HepG2 (cell line): ENCODE data around the gene CAMTA1. TPM values are rescaled to one million over a fixed set of nuclear protein-coding genes. Genes with fewer than 3 reads are reported as not detected.

Source experiments
- ATAC-seq: fragments of 200-7000 bp; cut with Tn5 transposase; 3 replicates; pipeline ENCODE4 v1.9.1; 2020; ENCODE audit warnings: mild to moderate bottlenecking, moderate library complexity
- BruUV-seq: library from RNA; stranded (reverse); fragments of 400-500 nt; replicated peaks from 2 replicates; lab custom pipeline; 2021; lab: Mats Ljungman, UMichigan
- CTCF ChIA-PET: fragments of 300-600 bp; formaldehyde crosslinking; extraction: SDS; loops from one replicate; lab custom pipeline; 2021; ENCODE audit warnings: low total read pairs, inconsistent platforms, low intra/inter-chr PET ratio; lab: Yijun Ruan, JAX
- POLR2A ChIA-PET: fragments of 350-600 bp; sonication (Branson Sonifier 250); formaldehyde crosslinking; loops from one replicate; lab custom pipeline; 2020; ENCODE audit warnings: antibody characterized with exemption, inconsistent platforms; lab: Yijun Ruan, JAX
- DNase-seq: peaks from one replicate; pipeline ENCODE4 v3.0.0-alpha.2; 2015; ENCODE audit warnings: low spot score
- FAIRE-seq: peaks from 3 replicates; lab custom pipeline; 2011; peaks lifted over from hg19 to GRCh38; lab: Jason Lieb, UNC
- H2AFZ ChIP-seq: one replicate; pipeline ENCODE4 v1.6.1; 2011; ENCODE audit warnings: low read length, inconsistent platforms
- H3K27ac ChIP-seq: fragments of 300-600 bp; 3 replicates; pipeline ENCODE4 v1.8.0; 2011; ENCODE audit warnings: mixed run types, mild to moderate bottlenecking, mixed read lengths, low read length, inconsistent platforms; ENCODE audit not compliant: insufficient read depth; ENCODE audit errors: extremely low read length
- H3K27me3 ChIP-seq, 2 experiments: fragments of 200-600 bp in 1 of 2; 2 replicates in 1 of 2; 3 replicates in 1 of 2; pipeline versions ENCODE4 v1.6.0 to v1.8.0; 2011; ENCODE audit warnings: low read length in 2 of 2, mild to moderate bottlenecking in 2 of 2, moderate library complexity in 2 of 2, inconsistent platforms in 1 of 2; ENCODE audit not compliant: insufficient read depth in 2 of 2, control insufficient read depth in 1 of 2
- H3K36me3 ChIP-seq, 2 experiments: fragments of 200-600 bp in 1 of 2; replicated peaks in 1 of 2; 2 replicates in 1 of 2; 3 replicates in 1 of 2; pipeline versions ENCODE4 v1.5.1 to v1.8.0; 2011; ENCODE audit warnings: low read length in 2 of 2, inconsistent platforms in 1 of 2; ENCODE audit not compliant: insufficient read depth in 2 of 2, control insufficient read depth in 1 of 2
- H3K4me1 ChIP-seq: 2 replicates; pipeline ENCODE4 v1.5.1; 2012; ENCODE audit warnings: low read length, inconsistent platforms; ENCODE audit not compliant: insufficient read depth
- H3K4me2 ChIP-seq: 2 replicates; pipeline ENCODE4 v1.6.0; 2011; ENCODE audit warnings: low read depth, low read length, inconsistent platforms
- H3K4me3 ChIP-seq, 3 experiments: fragments of 200-600 bp in 1 of 3; sonication (generic), shearing (Covaris generic) in 1 of 3; replicated peaks in 1 of 3; 2 replicates each; pipeline ENCODE4 v1.5.1; 2011 to 2016; ENCODE audit warnings: low read length in 3 of 3, inconsistent platforms in 2 of 3, low read depth in 2 of 3, mild to moderate bottlenecking in 2 of 3, control low read depth in 1 of 3, mixed read lengths in 1 of 3; ENCODE audit not compliant: insufficient read depth in 1 of 3
- H3K79me2 ChIP-seq: one replicate; pipeline ENCODE4 v1.6.1; 2011; ENCODE audit warnings: low read length, inconsistent platforms; ENCODE audit not compliant: insufficient read depth
- H3K9ac ChIP-seq: 2 replicates; pipeline ENCODE4 v1.6.0; 2011; ENCODE audit warnings: mild to moderate bottlenecking, low read depth, low read length, inconsistent platforms; ENCODE audit not compliant: insufficient read depth
- H3K9me3 ChIP-seq: 2 replicates; pipeline ENCODE4 v1.5.1; 2012; ENCODE audit warnings: mild to moderate bottlenecking, low read length
- H4K20me1 ChIP-seq: 2 replicates; pipeline ENCODE4 v1.6.0; 2011; ENCODE audit warnings: inconsistent platforms, mild to moderate bottlenecking, low read length, moderate library complexity; ENCODE audit not compliant: insufficient read depth
- CREB1 ChIP-seq, 2 experiments: fragments of 450-650 bp in 1 of 2; IDR thresholded peaks; 2 replicates each; pipeline ENCODE4 v1.6.1; 2016 to 2017; ENCODE audit warnings: control low read depth in 1 of 2, mild to moderate bottlenecking in 1 of 2, missing compliant biosample characterization in 1 of 2, missing genetic modification characterization in 1 of 2
- LRRFIP1 ChIP-seq: sonication (generic); formaldehyde crosslinking; conservative IDR thresholded peaks from 2 replicates; pipeline ENCODE4 v1.4.0; 2020; ENCODE audit warnings: missing genetic modification reagents
- NR2C2 ChIP-seq: sonication (generic); formaldehyde crosslinking; IDR thresholded peaks from 2 replicates; pipeline ENCODE4 v1.4.0; 2020; ENCODE audit warnings: missing genetic modification reagents, mild to moderate bottlenecking, moderate library complexity, borderline replicate concordance
- PHF20 ChIP-seq: sonication (generic); formaldehyde crosslinking; IDR thresholded peaks from 2 replicates; pipeline ENCODE4 v1.5.0; 2020; ENCODE audit warnings: mild to moderate bottlenecking, missing genetic modification reagents
- SAFB2 ChIP-seq: sonication (generic); formaldehyde crosslinking; IDR thresholded peaks from 2 replicates; pipeline ENCODE4 v1.5.1; 2020; ENCODE audit warnings: missing genetic modification reagents, low read depth, mild to moderate bottlenecking, borderline replicate concordance
- SP4 ChIP-seq: sonication (generic); formaldehyde crosslinking; IDR thresholded peaks from 2 replicates; pipeline ENCODE4 v1.8.1; 2023; ENCODE audit warnings: mild to moderate bottlenecking, missing genetic modification reagents
- THAP9 ChIP-seq: sonication (generic); formaldehyde crosslinking; IDR thresholded peaks from 2 replicates; pipeline ENCODE4; 2020; ENCODE audit warnings: missing genetic modification reagents, mild to moderate bottlenecking, borderline replicate concordance
- ZFP82 ChIP-seq: sonication (generic); formaldehyde crosslinking; IDR thresholded peaks from 2 replicates; pipeline ENCODE4 v1.5.1; 2020; ENCODE audit warnings: mild to moderate bottlenecking, missing genetic modification reagents, borderline replicate concordance
- ZFP90 ChIP-seq: sonication (generic); formaldehyde crosslinking; IDR thresholded peaks from 2 replicates; pipeline ENCODE4 v1.8.0; 2022; ENCODE audit warnings: missing genetic modification reagents, mild to moderate bottlenecking, inconsistent platforms, borderline replicate concordance
- ZNF441 ChIP-seq: sonication (generic); formaldehyde crosslinking; IDR thresholded peaks from 2 replicates; pipeline ENCODE4 v1.7.0; 2021; ENCODE audit warnings: missing genetic modification reagents, borderline replicate concordance
- ZNF549 ChIP-seq: sonication (generic); formaldehyde crosslinking; IDR thresholded peaks from 2 replicates; pipeline ENCODE4 v1.5.0; 2020; ENCODE audit warnings: missing genetic modification reagents
- ZNF672 ChIP-seq: sonication (generic); formaldehyde crosslinking; IDR thresholded peaks from 2 replicates; pipeline ENCODE4 v1.8.1; 2022; ENCODE audit warnings: missing genetic modification reagents
- ZNF687 ChIP-seq: sonication (generic); formaldehyde crosslinking; IDR thresholded peaks from 2 replicates; pipeline ENCODE4 v1.5.1; 2020; ENCODE audit warnings: mild to moderate bottlenecking, missing genetic modification reagents, moderate library complexity
- ZNF713 ChIP-seq: sonication (generic); formaldehyde crosslinking; IDR thresholded peaks from 2 replicates; pipeline ENCODE4 v1.4.0; 2020; ENCODE audit warnings: mild to moderate bottlenecking, missing genetic modification reagents
- ZNF878 ChIP-seq: sonication (generic); formaldehyde crosslinking; IDR thresholded peaks from 2 replicates; pipeline ENCODE4 v1.8.1; 2023; ENCODE audit warnings: mild to moderate bottlenecking, missing genetic modification reagents, moderate library complexity
- WGBS: methylation state at CpG from one replicate; pipeline ENCODE4 v1.1.6; 2017; ENCODE audit warnings: low lambda C conversion rate; 5-methylcytosine and 5-hydroxymethylcytosine counted together
- in situ Hi-C: cut with HindIII; loops from 2 replicates; pipeline ENCODE4 v1.10.0; 2017; ENCODE audit warnings: low pct_unique_long_range_greater_than_20kb; ENCODE audit not compliant: extremely low pct_ligation_motif_present
- intact Hi-C: fragments of 100-400 bp; cut with micrococcal nuclease; formaldehyde crosslinking; loops from one replicate; pipeline ENCODE4 v1.10.0; 2022; ENCODE audit not compliant: unreplicated experiment
- polyA plus RNA-seq, 8 experiments: library from polyadenylated mRNA; depleted of rRNA in 3 of 8; stranded (reverse) in 7 of 8; unstranded in 1 of 8; fragments of >200 nt; fragmentation: Illumina TruSeq in 4 of 8; extraction: Trizol in 4 of 8; gene quantifications; 2 replicates each; pipeline versions ENCODE4 v1.2.1 to v1.2.3, GENCODE V29; 2011 to 2016; ENCODE audit warnings: low read depth in 4 of 8, missing spikeins in 1 of 8, mixed read lengths in 1 of 8; ENCODE audit not compliant: insufficient read depth in 1 of 8
- total RNA-seq, 5 experiments: library from RNA; depleted of rRNA; stranded (reverse); fragments of >200 nt; fragmentation: Illumina TruSeq; extraction: Trizol; gene quantifications; 2 replicates each; pipeline ENCODE4 v1.2.3, GENCODE V29; 2016; ENCODE audit warnings: low read depth in 1 of 5

The CAMTA1 gene
- total and polyA plus RNA-seq, 2 of the 13 experiments (the other 11 are each of a cell fraction or from before 2014, with no cell fraction given) = 25.0 to 36.4 TPM

- H3K36me3 ChIP-seq = no peaks in the 10 kb centered on the region
- whole genome bisulfite sequencing = 29% methylated on average over 10 of the region's 10 CpGs
- in situ Hi-C loops (no loop called here), intact Hi-C loops (no loop called here)
- DNase-seq (no peak), FAIRE-seq (no peak), ATAC-seq (no peak)
- H2AFZ ChIP-seq = no peak overlapping the region
- BruUV-seq = no TSS peak
- H3K79me2 ChIP-seq = no peaks in the 10 kb centered on the region
- no peak overlapping the region for H3K4me3 ChIP-seq
- POLR2A ChIA-PET = no interaction called here
- CTCF ChIA-PET = no interaction called here
- no peaks in the 10 kb centered on the region for H3K4me1 ChIP-seq
- H4K20me1 ChIP-seq = no peaks in the 10 kb centered on the region
- no peak overlapping the region for H3K4me2 ChIP-seq
- no peak overlapping the region for H3K27ac ChIP-seq
- H3K9me3 ChIP-seq = no peaks in the 10 kb centered on the region
- no peak overlapping the region for H3K9ac ChIP-seq
- peaks cover 0 to 20% of the 10 kb centered on the region in 2 experiments; a peak in 4 of 5 replicates for H3K27me3 ChIP-seq
- TF ChIP-seq ZNF441 (CRISPR knock-in tag) (no peak), NR2C2 (CRISPR knock-in tag) (no peak), SAFB2 (CRISPR knock-in tag) (no peak), ZNF878 (CRISPR knock-in tag) (no peak), ZNF713 (CRISPR knock-in tag) (no peak), THAP9 (CRISPR knock-in tag) (no peak), CREB1 (IDR thresholded peaks at IDR 0.05) (no peak), CREB1 (CRISPR knock-in tag; IDR thresholded peaks at IDR 0.05) (no peak), ZFP82 (CRISPR knock-in tag) (no peak), LRRFIP1 (CRISPR knock-in tag) (no peak), ZNF672 (CRISPR knock-in tag) (no peak), SP4 (CRISPR knock-in tag) (no peak), PHF20 (CRISPR knock-in tag) (no peak), ZNF687 (CRISPR knock-in tag) (no peak), ZFP90 (CRISPR knock-in tag) (no peak), ZNF549 (CRISPR knock-in tag) (no peak)
Observed at GRCh38 chr1:7257225-7257624, 472.0 kb downstream of the CAMTA1 start.
